Measurements from ENCODE around the gene EXOC3L1.

- TF ChIP-seq CTCF (IDR thresholded peaks at IDR 0.05 in 4 of 5, conservative IDR thresholded peaks at IDR 0.05 in 1 of 5) (no peak), POLR2A (IDR thresholded peaks at IDR 0.05) (no peak)
These were observed 21.7 kb upstream of the EXOC3L1 start for GRCh38 chr16:67211674-67212073.

Measured in gastrocnemius medialis (tissue), 4 donors.